HepG2 (cell line): ENCODE measurements around the gene PCCB. TPM values are rescaled to one million over a fixed set of nuclear protein-coding genes. Genes with fewer than 3 reads are reported as not detected.

Experiments used
- CTCF ChIP-seq: sonication (generic); formaldehyde crosslinking; IDR thresholded peaks from 2 replicates; pipeline ENCODE4 v1.5.0; 2020; ENCODE audit warnings: mild to moderate bottlenecking, missing genetic modification reagents, moderate library complexity
- DNMT1 ChIP-seq: sonication (generic); formaldehyde crosslinking; IDR thresholded peaks from 2 replicates; pipeline ENCODE4 v1.5.1; 2020; ENCODE audit warnings: mild to moderate bottlenecking, missing genetic modification reagents
- HDAC2 ChIP-seq: sonication (generic); formaldehyde crosslinking; IDR thresholded peaks from 2 replicates; pipeline ENCODE4 v1.4.0; 2020; ENCODE audit warnings: missing genetic modification reagents
- HMG20B ChIP-seq: conservative IDR thresholded peaks from 2 replicates; pipeline ENCODE4 v1.6.1; 2016; ENCODE audit warnings: missing genetic modification reagents, missing compliant biosample characterization
- KDM4B ChIP-seq: sonication (generic); formaldehyde crosslinking; IDR thresholded peaks from 2 replicates; pipeline ENCODE4 v1.4.0; 2020; ENCODE audit warnings: missing genetic modification reagents
- KDM5B ChIP-seq: sonication (generic); formaldehyde crosslinking; IDR thresholded peaks from 2 replicates; pipeline ENCODE4 v1.4.0; 2020; ENCODE audit warnings: missing genetic modification reagents, mild to moderate bottlenecking, borderline replicate concordance
- LRRFIP1 ChIP-seq: sonication (generic); formaldehyde crosslinking; conservative IDR thresholded peaks from 2 replicates; pipeline ENCODE4 v1.4.0; 2020; ENCODE audit warnings: missing genetic modification reagents
- MEIS2 ChIP-seq: sonication (generic); formaldehyde crosslinking; IDR thresholded peaks from 2 replicates; pipeline ENCODE4 v1.9.0; 2021; ENCODE audit warnings: mild to moderate bottlenecking, missing genetic modification reagents
- PATZ1 ChIP-seq: sonication (generic); formaldehyde crosslinking; IDR thresholded peaks from 2 replicates; pipeline ENCODE4 v1.4.0; 2020; ENCODE audit warnings: missing genetic modification reagents
- RAD21 ChIP-seq: fragments of 450-650 bp; formaldehyde crosslinking; IDR thresholded peaks from 2 replicates; pipeline ENCODE4 v1.5.0; 2020; ENCODE audit warnings: mild to moderate bottlenecking
- SATB2 ChIP-seq: sonication (generic); formaldehyde crosslinking; IDR thresholded peaks from 2 replicates; pipeline ENCODE4 v1.5.0; 2020; ENCODE audit warnings: missing genetic modification reagents
- ZBTB1 ChIP-seq: sonication (generic); formaldehyde crosslinking; IDR thresholded peaks from 2 replicates; pipeline ENCODE4 v1.4.0; 2020; ENCODE audit warnings: missing genetic modification reagents, borderline replicate concordance
- ZBTB49 ChIP-seq: sonication (generic); formaldehyde crosslinking; IDR thresholded peaks from 2 replicates; pipeline ENCODE4 v1.4.0; 2020; ENCODE audit warnings: missing genetic modification reagents, borderline replicate concordance
- ZEB1 ChIP-seq: IDR thresholded peaks from 2 replicates; pipeline ENCODE4 v1.6.1; 2012; ENCODE audit warnings: mild to moderate bottlenecking, low read depth, inconsistent platforms; ENCODE audit not compliant: insufficient replicate concordance
- ZNF224 ChIP-seq: sonication (generic); formaldehyde crosslinking; IDR thresholded peaks from 2 replicates; pipeline ENCODE4 v1.5.0; 2020; ENCODE audit warnings: mild to moderate bottlenecking, missing genetic modification reagents
- ZNF468 ChIP-seq: sonication (generic); formaldehyde crosslinking; IDR thresholded peaks from 2 replicates; pipeline ENCODE4 v1.8.0; 2022; ENCODE audit warnings: mild to moderate bottlenecking, moderate library complexity, missing genetic modification reagents
- ZNF496 ChIP-seq: sonication (generic); formaldehyde crosslinking; IDR thresholded peaks from 2 replicates; pipeline ENCODE4 v1.8.1; 2023; ENCODE audit warnings: mild to moderate bottlenecking, moderate library complexity, missing genetic modification reagents; ENCODE audit not compliant: insufficient replicate concordance
- polyA plus RNA-seq, 8 experiments: library from polyadenylated mRNA; depleted of rRNA in 3 of 8; stranded (reverse) in 7 of 8; unstranded in 1 of 8; fragments of >200 nt; fragmentation: Illumina TruSeq in 4 of 8; extraction: Trizol in 4 of 8; gene quantifications; 2 replicates each; pipeline versions ENCODE4 v1.2.1 to v1.2.3, GENCODE V29; 2011 to 2016; ENCODE audit warnings: low read depth in 4 of 8, missing spikeins in 1 of 8, mixed read lengths in 1 of 8; ENCODE audit not compliant: insufficient read depth in 1 of 8
- total RNA-seq, 5 experiments: library from RNA; depleted of rRNA; stranded (reverse); fragments of >200 nt; fragmentation: Illumina TruSeq; extraction: Trizol; gene quantifications; 2 replicates each; pipeline ENCODE4 v1.2.3, GENCODE V29; 2016; ENCODE audit warnings: low read depth in 1 of 5
- TF ChIP-seq, protein P1 (sequence below): sonication (generic); formaldehyde crosslinking; conservative IDR thresholded peaks from 2 replicates; pipeline ENCODE4 v1.8.0; 2022; ENCODE audit warnings: low read depth, missing genetic modification reagents

PCCB gene
- total and polyA plus RNA-seq, 2 of the 13 experiments (the other 11 are each of a cell fraction or from before 2014, with no cell fraction given): 84.1 to 88.7 TPM

DNA sequence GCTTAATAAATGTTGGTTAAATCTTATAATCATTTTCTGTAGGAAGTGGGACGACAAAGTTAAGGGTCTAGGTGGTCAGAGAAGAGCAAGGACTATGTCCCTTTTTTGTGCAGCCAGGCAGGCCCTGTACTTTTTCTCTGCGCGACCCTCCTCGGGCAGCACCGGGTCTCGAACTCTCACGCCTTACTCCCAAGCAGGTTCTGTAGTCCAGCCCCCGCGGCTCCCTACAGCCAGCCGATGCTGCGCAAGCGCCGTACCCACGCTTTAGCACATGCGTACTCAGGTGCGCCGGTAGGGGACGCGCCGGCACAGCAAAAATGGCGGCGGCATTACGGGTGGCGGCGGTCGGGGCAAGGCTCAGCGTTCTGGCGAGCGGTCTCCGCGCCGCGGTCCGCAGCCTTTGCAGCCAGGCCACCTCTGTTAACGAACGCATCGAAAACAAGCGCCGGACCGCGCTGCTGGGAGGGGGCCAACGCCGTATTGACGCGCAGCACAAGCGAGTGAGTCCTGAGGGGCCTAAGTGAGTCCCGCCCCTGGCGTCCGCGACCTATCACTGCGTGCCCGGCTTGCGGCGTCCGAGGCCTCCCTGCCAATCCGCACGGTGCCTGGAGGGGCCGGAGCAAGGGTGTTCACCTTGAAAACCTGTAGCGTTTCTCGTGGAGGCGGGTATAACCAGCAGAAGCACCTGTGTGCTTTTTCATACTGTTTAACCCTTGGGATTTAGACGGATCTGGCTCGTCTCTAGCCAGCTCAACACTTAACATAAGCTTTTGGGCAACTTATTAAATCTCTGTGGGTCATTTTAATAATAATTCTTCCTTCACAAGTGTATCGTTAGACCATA is at the start of gene PCCB (continued):
- TF ChIP-seq CTCF: peak; percentile 95
- TF ChIP-seq PATZ1: peak; percentile 54; the same call in 1 of the 2 replicates
- TF ChIP-seq, protein P1, sequence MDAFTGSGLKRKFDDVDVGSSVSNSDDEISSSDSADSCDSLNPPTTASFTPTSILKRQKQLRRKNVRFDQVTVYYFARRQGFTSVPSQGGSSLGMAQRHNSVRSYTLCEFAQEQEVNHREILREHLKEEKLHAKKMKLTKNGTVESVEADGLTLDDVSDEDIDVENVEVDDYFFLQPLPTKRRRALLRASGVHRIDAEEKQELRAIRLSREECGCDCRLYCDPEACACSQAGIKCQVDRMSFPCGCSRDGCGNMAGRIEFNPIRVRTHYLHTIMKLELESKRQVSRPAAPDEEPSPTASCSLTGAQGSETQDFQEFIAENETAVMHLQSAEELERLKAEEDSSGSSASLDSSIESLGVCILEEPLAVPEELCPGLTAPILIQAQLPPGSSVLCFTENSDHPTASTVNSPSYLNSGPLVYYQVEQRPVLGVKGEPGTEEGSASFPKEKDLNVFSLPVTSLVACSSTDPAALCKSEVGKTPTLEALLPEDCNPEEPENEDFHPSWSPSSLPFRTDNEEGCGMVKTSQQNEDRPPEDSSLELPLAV: no peak
- TF ChIP-seq ZBTB1 (CRISPR knock-in tag): no peak
- TF ChIP-seq LRRFIP1 (CRISPR knock-in tag): no peak
- TF ChIP-seq SATB2 (CRISPR knock-in tag): peak; percentile 72; the same call in 1 of the 2 replicates
- no peak for TF ChIP-seq ZEB1
- TF ChIP-seq DNMT1 (CRISPR knock-in tag): no peak; the same call in 1 of the 2 replicates
- no peak for TF ChIP-seq ZNF468 (CRISPR knock-in tag)
- no peak for TF ChIP-seq ZNF496
- TF ChIP-seq KDM5B (CRISPR knock-in tag): peak; percentile 67; the same call in 1 of the 2 replicates
- no peak for TF ChIP-seq ZBTB49
- 0 out of 2 replicates have a peak, but pooled peaks have one; percentile 65 for TF ChIP-seq MEIS2 (CRISPR knock-in tag)
- TF ChIP-seq ZNF224 (CRISPR knock-in tag): no peak; the same call in 1 of the 2 replicates
- no peak for TF ChIP-seq HDAC2 (CRISPR knock-in tag)
- 0 out of 2 replicates have a peak, but pooled peaks have one; percentile 34 for TF ChIP-seq HMG20B
- TF ChIP-seq KDM4B (CRISPR knock-in tag): peak; percentile 68; the same call in 1 of the 2 replicates
- TF ChIP-seq RAD21 (CRISPR knock-in tag): peak; percentile 77
